ENCODE data around the gene TFB1M.

The TFB1M gene

GRCh38 chr6:155237613-155238012 lies 76.7 kb downstream of the TFB1M start:
- Histone ChIP-seq H3K4me1 (ENCODE audit: insufficient read depth, low read length, severe bottlenecking) (no peaks in the 10 kb centered on the region), H3K9me2 (ENCODE audit: low read depth, low read length) (no peaks in the 10 kb centered on the region), H3K27me3 (ENCODE audit: insufficient read depth, low read length) (no peaks in the 10 kb centered on the region), H3K4me2 (ENCODE audit: low read length) (no peak overlapping the region), H3K27ac (ENCODE audit: low read depth, low read length, poor library complexity, severe bottlenecking) (no peak overlapping the region), H3F3A (ENCODE audit: insufficient read depth, low read length) (no peaks in the 10 kb centered on the region), H3K9me3 (ENCODE audit: low read length) (no peaks in the 10 kb centered on the region), H3K9ac (ENCODE audit: low read length) (no peak overlapping the region), H3K36me3 (ENCODE audit: insufficient read depth, low read length) (no peaks in the 10 kb centered on the region), H4K20me1 (ENCODE audit: insufficient read depth, low read length) (no peaks in the 10 kb centered on the region), H3K79me2 (ENCODE audit: insufficient read depth, low read length) (no peaks in the 10 kb centered on the region), H2AFZ (ENCODE audit: low read length) (no peak overlapping the region), H3K4me3 (ENCODE audit: low read depth, low read length, poor library complexity, severe bottlenecking) (no peak overlapping the region)
- TF ChIP-seq CTCF (IDR thresholded peaks at IDR 0.05; ENCODE audit: low read length) (no peak), EZH2 (IDR thresholded peaks at IDR 0.05; ENCODE audit: borderline replicate concordance, low read length) (no peak)

- no peak overlapping the region for H2AFZ ChIP-seq (ENCODE audit: low read length)
- H3K79me2 ChIP-seq (ENCODE audit: insufficient read depth, low read length): no peaks in the 10 kb centered on the region
- H3K4me3 ChIP-seq (ENCODE audit: low read depth, low read length, poor library complexity, severe bottlenecking): no peak overlapping the region
- H3K9me2 ChIP-seq (ENCODE audit: low read depth, low read length): no peaks in the 10 kb centered on the region
- H3K36me3 ChIP-seq (ENCODE audit: insufficient read depth, low read length): no peaks in the 10 kb centered on the region
- H3K9me3 ChIP-seq (ENCODE audit: low read length): no peaks in the 10 kb centered on the region; the same call in 1 of the 2 replicates
- no peaks in the 10 kb centered on the region for H3F3A ChIP-seq (ENCODE audit: insufficient read depth, low read length)
- TF ChIP-seq EZH2 (IDR thresholded peaks at IDR 0.05; ENCODE audit: borderline replicate concordance, low read length) (no peak), CTCF (IDR thresholded peaks at IDR 0.05; ENCODE audit: low read length) (no peak)
- H3K27me3 ChIP-seq (ENCODE audit: insufficient read depth, low read length): no peaks in the 10 kb centered on the region
- no peak overlapping the region for H3K27ac ChIP-seq (ENCODE audit: low read depth, low read length, poor library complexity, severe bottlenecking)
- no peaks in the 10 kb centered on the region for H3K4me1 ChIP-seq (ENCODE audit: insufficient read depth, low read length, severe bottlenecking)
- H3K9ac ChIP-seq (ENCODE audit: low read length): no peak overlapping the region
- H3K4me2 ChIP-seq (ENCODE audit: low read length): no peak overlapping the region
- no peaks in the 10 kb centered on the region for H4K20me1 ChIP-seq (ENCODE audit: insufficient read depth, low read length)
These were observed 79.2 kb downstream of the TFB1M start for GRCh38 chr6:155235087-155235486.

GRCh38 chr6:155234687-155235086 lies 79.6 kb downstream of the TFB1M start:
- H3K4me2 ChIP-seq (ENCODE audit: low read length): no peak overlapping the region
- no peak overlapping the region for H3K4me3 ChIP-seq (ENCODE audit: low read depth, low read length, poor library complexity, severe bottlenecking)
- H3K9ac ChIP-seq (ENCODE audit: low read length): no peak overlapping the region
- TF ChIP-seq EZH2 (IDR thresholded peaks at IDR 0.05; ENCODE audit: borderline replicate concordance, low read length) (no peak), CTCF (IDR thresholded peaks at IDR 0.05; ENCODE audit: low read length) (no peak)
- H3K27me3 ChIP-seq (ENCODE audit: insufficient read depth, low read length): no peaks in the 10 kb centered on the region
- no peaks in the 10 kb centered on the region for H3F3A ChIP-seq (ENCODE audit: insufficient read depth, low read length)
- no peak overlapping the region for H3K27ac ChIP-seq (ENCODE audit: low read depth, low read length, poor library complexity, severe bottlenecking)
- H3K9me3 ChIP-seq (ENCODE audit: low read length): no peaks in the 10 kb centered on the region; the same call in 1 of the 2 replicates
- no peaks in the 10 kb centered on the region for H3K4me1 ChIP-seq (ENCODE audit: insufficient read depth, low read length, severe bottlenecking)
- no peaks in the 10 kb centered on the region for H3K79me2 ChIP-seq (ENCODE audit: insufficient read depth, low read length)
- H2AFZ ChIP-seq (ENCODE audit: low read length): no peak overlapping the region
- no peaks in the 10 kb centered on the region for H4K20me1 ChIP-seq (ENCODE audit: insufficient read depth, low read length)
- no peaks in the 10 kb centered on the region for H3K9me2 ChIP-seq (ENCODE audit: low read depth, low read length)
- no peaks in the 10 kb centered on the region for H3K36me3 ChIP-seq (ENCODE audit: insufficient read depth, low read length)

Measured in OCI-LY1 (cell line).